HG03097 (cell line): ENCODE results near the gene CAPRIN2.

Source experiments
- ATAC-seq: cut with Tn5 transposase; IDR thresholded peaks from one replicate; pipeline ENCODE4 v1.9.1; 2021; ENCODE audit not compliant: unreplicated experiment, low FRiP score

The CAPRIN2 gene

DNA sequence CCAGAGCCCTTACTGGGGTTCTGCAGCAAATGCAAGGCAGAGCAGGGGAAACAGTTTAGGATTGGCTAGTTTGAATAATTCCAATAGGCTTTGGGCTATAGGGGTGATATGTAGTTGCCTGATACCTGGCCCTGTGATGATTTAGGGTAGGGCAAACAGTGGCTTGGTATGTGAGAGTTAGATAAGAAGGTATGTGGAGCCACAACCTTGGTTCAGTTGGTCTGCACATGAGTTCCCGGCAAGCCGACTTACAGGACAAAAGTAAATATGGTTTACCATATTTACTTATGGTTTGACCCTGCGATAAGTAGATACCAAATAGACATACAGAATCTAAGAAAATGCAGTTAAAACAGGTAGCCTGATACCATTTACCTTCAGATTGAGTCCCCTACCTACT lies 8.3 kb upstream of the CAPRIN2 start:
- no peak for ATAC-seq

DNA sequence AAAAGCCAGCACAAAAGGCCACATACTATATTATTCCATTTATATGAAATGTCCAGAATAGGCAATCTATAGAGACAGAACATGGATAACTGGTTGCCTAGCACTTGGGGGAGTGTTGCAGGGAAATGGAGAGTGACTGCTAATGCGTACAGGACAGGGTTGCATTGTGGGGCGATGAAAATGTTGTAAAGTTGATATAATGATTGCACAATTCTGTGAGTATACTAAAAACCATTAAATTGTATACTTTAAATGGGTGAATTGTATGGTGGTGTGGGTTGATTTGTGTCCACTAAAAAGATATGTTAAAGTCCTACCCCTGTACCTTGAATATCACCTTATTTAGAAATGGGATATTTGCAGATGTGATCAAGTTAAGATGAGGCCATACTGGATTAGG lies 7.0 kb upstream of the CAPRIN2 start:
- ATAC-seq, result no peak

DNA sequence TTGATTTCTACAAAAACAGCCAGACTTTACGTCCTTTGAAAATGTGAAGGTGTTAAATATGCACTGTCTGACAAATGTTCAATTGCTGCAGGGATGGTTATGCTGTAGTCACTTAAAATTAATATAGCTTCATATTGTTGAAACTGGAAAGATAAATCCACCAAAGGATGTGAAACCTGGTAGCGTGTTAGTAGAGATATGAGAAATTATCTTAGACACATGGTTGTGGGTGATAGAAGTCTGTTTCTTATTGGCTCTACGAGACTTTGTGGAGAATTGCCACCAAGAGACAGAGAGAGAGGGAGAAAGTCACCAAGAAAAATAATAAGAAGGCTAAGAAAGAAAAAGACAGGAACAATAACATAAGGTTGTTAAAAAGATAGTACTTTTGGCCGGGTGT lies 2.6 kb upstream of the CAPRIN2 start:
- no peak for ATAC-seq

DNA sequence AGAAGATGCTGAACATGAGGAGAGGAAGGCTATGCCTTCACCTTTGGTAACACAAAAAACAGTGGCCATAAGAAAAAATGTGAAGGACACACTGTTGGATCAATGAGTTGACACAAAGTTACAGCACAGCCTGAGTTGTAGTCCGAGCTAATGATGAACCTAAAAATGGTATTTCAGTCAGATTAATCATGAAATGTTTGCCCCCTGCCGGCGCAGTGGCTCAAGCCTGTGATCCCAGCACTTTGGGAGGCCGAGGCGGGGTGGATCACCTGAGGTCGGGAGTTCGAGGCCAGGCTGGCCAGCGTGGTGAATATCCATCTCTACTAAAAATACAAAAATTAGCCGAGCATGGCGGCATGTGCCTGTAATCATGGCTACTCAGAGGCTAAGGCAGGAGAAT lies 1.3 kb upstream of the CAPRIN2 start:
- no peak for ATAC-seq

DNA sequence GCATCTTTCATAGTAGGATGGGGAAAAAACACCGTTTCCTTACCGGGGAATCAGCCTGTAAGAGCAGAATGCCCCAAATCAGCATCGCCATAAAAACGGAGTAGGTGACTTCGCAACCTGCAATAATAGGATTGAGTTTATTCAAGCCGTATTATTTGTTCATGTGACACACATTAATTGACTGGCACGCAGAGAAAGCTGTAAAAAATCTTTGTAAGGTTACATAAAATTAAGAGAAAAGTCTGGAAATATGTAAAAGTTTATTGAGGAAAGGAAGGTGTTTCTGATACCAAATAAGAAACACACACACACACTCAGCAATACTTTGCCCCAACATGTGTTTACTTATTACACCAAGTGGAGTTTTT lies 628 bp upstream of the CAPRIN2 start:
- ATAC-seq, result no peak

DNA sequence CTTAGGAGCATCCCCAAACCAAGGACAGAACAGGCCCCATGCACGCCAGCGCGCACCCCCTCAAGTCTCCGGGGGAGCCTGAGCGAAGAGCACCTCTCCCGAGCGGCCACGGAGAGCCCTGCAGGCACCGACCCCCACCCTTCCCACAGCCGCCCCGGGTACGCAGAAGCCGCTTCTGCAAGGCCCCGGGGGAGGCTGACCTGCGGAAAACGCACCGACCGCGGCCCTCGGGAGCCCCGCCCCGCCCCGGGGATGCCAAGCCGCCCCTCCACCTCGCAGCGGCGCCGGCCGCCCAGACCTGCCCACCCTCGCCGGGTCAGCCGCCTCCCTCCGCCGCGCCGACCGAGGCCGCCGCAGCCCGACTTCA lies 385 bp downstream of the CAPRIN2 start:
- ATAC-seq, result no peak

DNA sequence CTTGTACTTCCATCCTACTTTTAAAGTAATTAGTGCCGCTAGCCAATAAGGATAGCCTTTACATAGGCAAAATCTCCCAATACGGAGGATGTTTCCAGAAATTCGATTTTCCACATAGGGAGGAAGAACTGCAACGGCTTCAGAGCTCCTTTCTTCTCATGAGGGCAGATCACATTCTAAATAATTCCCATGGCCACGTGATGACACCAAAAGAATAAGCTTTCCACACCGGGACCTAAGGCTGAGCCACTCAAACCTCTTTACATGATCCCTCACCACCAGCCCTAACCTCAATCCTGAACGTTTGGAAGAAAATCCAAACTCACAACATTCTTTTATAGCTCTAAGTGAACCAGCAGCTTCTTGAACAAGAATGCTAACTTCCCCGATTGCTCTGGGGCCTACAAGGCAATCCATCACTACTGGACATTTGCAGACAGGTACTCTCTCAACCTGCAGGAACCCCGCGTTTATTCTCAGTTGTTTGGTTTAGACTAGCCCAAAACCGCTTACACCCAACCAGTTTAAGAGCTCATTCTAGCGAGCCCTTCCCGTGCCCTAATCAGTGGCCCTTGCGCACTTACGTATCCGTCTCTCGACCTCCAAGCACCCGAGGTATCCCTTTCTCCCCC lies 884 bp downstream of the CAPRIN2 start:
- no peak for ATAC-seq

DNA sequence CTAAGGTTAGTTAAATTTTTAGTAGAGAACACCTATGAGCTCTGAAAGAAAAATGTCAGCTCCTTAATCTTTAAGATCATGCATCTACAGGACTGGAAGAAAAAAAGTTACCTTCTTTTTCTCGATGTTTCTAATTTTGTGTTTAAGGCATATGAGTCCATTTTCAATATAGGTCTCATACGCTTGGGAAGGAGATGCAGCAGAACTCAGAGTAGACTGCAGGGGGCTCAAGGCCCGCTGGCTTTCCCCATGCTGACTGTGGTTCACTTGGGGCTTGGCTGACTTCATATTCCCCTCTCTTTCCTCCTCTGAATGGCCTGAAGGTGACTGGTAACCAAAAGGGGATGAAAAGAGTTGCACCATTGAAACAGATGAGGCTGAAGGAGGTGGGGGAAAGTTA lies 1.5 kb downstream of the CAPRIN2 start:
- no peak for ATAC-seq

DNA sequence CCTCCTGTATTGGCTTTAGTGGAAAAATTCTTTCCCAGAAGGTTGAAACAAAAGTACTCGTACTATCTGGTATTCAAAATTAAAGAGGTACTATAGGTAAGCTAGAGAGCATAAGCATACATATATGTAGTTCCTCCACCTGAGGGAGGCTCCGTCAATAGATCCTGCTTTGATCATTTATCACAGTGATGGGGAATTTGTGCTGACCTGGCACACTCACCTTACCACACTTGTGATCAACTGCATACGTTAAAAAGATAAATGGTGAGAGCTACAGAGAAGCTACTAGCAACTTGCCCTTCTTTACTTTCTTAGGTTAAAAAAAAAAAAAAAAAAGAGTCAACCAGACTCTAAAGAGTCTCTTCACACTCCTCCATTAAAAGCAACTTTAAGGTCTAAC lies 2.5 kb downstream of the CAPRIN2 start:
- no peak for ATAC-seq

DNA sequence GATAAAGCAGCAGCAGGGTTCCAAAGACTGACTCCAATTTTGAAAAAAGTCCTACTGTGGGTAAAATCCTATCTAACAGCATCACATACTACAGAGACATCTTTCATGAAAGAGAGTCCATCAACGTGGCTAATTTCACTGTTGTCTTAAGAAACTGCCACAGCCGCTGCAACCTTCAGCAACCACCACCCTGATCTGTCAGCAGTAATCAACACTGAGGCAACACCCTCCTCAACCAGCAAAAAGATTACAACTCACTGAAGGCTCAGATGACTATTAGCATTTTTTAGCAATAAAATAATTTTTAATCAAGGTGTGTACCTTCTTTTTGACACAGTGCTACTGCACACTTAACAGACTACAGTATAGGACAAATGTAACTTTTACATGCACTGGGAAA lies 6.6 kb downstream of the CAPRIN2 start:
- ATAC-seq, result no peak

DNA sequence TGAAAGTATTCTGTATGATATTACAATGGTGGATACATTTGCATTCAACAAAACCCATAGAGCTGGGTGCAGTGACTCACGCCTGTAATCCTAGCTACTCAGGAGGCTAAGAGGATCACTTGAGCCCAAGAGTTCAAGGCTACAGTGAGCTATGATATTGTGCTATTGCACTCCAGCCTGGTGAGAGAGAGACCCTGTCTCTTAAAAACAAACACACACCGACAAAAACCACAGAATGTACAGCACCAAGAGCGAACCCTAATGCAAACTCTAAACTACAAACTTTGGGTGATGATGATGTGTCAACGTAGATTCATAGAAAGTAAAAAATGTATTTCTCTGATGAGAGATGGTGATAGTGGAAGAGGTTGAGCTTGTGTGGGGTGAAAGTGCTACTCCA lies 8.6 kb downstream of the CAPRIN2 start:
- ATAC-seq, result no peak

DNA sequence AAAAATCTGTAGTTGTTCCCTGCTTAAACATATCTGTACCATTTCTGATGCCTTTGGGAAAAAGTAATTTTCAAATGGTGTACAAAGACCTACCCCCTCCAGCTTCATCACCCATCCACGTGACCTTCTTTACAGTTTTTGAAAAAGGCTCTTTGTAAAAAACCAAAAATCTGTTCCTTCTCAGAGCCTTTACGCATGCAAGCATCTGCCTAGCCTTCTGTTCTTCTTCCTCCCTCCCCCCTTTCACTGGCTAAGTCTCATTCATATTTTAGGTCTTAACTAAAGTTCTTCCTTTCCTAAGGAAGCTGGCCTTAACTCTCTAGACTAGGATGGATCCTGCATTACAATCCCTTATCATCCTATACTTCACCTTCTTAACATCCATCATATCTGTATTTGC lies 10.4 kb downstream of the CAPRIN2 start:
- no peak for ATAC-seq

DNA sequence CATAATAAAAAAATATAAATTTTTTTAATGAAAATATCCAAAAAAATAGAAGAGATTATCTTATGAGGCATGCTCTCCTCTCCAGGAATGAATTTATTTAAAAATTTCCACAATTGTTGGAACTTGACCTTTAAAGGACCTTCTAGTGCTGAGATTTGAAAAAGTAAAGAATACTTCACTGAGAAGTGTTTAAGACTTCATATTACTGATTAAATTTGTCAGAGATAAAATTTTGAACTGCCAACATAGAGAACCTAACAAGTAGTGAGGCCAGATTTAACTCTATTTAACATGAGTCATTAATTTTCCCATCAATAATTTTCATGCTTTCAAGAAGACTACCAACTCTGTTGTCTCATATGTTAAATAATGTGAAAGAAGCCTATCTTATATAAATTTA lies 14.5 kb downstream of the CAPRIN2 start:
- ATAC-seq, result no peak

DNA sequence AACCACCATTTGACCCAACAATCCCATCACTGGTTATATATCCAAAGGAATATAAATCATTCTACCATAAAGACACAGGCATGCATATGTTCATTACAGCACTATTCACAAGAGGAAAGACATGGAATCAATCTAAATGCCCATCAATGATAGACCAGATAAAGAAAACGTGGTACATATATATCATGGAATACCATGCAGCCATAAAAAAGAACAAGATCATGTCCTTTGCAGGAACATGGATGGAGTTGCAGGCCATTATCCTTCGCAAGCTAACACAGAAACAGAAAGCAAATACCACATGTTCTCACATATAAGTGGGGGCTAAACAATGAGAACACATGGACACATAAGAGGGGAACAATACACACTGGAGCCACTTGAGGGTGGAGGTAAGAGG lies 15.7 kb downstream of the CAPRIN2 start:
- ATAC-seq, result no peak

DNA sequence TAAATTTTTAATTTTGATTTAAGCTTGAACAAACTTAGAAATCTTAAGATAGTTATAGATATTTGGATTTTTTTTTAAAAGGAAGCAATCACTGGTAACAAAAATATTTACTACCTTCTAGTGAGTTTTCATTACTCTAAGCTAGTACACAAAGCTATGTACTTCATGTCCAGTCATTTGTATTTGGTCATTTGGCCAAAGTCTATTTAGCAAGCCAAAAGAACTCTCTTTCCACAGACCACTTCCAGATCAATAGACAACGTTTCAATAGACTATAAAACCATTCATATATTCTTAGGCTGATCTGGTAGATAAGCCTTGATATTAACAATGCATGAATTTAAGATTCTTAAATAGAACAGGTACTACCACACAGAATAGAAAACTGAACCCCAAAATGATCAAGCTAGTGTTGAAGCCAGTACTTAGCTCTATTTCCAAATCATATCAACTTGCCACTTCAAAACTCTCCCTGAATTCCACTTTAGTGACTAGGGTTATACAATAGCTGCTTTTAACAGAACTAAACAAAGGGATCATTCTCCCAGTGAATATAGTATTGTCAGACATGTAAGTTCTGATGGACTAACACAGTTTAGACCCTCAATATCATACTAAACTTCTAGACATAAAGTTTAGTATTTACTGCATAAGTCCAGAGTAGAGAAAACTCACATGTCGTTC lies 21.7 kb downstream of the CAPRIN2 start:
- ATAC-seq, result no peak

DNA sequence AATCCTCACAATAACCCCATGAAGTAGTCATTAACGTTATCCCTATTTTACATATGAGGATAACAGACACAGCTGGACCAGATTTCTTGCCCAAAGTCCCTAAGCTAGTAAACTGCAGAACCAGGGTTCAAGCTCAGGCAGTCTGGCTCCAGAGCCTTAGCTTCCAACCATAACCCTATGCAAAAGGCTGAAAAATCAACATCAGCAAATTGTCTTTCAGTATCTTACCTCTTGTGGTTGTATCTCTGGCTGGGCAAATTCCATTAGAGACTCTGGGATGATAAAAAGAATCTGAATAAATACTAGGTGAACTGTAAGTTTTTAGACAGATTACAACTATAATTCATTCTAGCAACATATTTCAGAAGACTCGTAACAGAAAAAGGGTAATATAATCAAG lies 24.7 kb downstream of the CAPRIN2 start:
- ATAC-seq, result no peak

DNA sequence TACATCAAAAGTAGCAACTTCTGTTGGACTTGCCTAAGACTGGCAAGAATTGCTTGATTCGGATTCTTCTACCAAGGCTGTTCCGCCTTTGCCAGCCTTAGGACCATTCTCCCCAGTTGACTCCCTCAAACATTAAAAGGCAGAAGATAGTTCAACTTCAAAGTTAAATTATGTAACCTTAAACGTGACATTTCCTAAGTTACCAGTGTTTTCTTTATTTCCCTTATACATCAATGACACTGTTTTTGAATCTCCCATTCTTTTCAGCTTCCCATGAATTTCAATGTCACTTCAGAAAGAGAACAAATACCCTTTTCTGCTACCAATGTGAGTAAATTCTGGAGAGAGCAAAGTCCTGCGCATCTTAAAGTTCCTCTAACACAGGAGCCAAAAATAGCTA lies 25.2 kb downstream of the CAPRIN2 start:
- no peak for ATAC-seq

DNA sequence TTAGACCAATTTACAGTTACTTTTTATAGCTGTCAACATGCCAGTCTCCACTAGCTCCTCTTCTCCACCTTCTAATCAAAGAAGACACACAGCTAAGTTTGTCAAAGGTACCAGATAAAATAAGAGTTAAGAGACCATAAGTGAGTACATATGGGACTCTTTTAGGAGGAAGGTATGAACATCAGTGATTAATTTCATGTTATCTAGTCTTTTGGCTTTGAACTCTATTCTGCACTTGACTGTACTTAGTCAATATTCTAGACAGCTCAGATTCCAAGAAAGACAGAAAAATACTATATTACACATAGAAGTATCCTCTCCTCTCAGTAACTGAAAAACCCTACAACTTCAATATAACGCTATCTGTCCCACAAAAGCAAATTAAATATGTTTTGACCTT lies 28.1 kb downstream of the CAPRIN2 start:
- ATAC-seq, result no peak

DNA sequence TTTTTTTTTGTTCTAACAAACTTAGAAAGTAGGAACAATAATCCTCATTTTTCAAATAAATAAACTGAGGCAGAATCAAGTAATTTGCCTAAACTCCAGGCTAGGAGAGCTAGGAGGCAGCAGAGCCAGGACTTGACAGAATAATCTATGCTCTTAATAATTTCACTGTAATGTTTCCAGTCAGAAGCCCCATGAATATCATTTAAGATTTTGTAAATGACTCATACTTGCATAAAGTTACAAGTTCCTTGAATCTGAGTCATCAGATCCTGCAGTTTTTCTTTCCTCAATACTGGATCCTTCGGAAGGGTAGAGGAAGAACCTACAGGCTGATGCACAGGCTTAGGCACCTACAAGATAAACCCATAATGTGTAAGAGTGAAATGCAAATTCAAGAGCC lies 29.0 kb downstream of the CAPRIN2 start:
- ATAC-seq, result no peak

DNA sequence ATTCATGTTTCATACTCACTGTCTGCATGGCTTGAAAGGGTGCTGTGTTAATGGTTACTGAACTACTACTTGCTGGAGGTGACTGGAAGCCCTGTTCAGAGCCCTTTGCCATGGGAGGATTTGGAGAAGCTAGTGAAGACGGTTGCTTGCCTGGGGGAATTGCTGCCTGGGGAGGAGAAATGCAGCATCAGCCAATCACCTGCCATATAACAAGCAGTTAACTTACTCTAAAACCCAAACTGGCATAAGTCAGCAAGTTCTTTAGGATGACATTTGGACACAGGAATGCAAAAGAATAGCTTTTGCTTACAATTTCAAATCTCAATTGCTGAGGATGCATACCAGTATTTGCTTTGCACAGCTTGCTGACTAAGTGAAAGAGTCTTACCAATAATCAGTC lies 35.7 kb downstream of the CAPRIN2 start:
- ATAC-seq, result no peak

DNA sequence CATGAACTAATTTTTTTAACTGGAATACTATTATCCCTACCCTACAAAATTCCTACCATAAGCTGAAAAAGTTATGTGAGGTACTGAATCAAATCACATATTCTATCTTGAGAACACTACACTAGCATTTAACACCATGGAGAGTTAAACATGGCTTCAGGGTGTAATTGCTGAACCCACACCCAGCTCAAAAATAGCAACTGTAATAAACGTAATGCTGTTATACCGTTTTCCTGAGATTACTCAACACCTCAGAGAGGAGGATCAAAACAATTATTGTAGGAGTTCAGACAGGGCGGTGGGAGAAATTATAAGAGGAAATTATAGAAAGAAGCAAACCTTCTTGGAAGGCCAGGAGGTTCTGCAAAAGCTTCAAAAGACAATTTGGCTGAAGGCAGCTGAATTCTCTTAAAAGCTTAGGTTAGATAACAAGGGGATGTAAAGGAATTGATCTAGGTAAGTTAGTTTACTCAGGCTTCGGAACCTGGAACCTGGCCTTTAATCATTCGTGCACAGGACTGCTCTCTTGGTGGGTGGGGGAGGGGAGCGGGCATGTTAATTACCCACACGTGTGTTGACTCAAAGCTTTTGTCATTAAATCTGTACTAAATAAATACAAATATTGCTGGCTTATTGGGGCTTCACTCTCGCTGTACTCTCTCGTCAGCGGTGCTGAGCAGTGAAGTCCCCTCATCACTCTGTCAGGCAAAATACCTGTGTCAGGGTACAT lies 47.0 kb downstream of the CAPRIN2 start:
- ATAC-seq, result no peak

DNA sequence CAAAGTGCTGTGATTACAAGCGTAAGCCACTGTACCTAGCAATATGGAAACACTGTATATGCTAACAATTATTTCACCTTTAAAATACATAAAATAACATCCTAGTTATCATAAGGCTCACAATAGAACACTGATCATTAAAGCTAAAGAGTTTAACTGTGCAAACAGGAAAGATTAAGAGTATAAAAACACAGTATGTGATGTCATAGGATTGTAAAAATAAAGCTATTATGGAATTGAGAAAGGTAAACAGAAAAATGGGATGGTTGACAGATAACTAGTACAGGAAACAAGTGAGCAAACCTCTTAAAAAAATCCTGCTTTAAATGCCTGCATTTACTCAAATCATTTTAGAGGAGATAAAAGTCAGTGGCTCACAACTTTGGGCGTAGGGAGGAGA lies 48.3 kb downstream of the CAPRIN2 start:
- no peak for ATAC-seq
